Erythroblast (primary cell): ENCODE data around the gene TMEM222.
"Not testable (repeated sequence)": the region's sequence is repeated elsewhere in the genome, so short reads cannot be mapped to it uniquely, and the experiment has no call there.

Experiments
- DNase-seq, 2 experiments: peaks; one replicate each; lab custom pipeline; 2025; lab: John Stamatoyannopoulos, UW
- GATA1 ChIP-seq: IDR thresholded peaks from 2 replicates; pipeline ENCODE4 v1.6.1; 2011; ENCODE audit warnings: low read depth, mild to moderate bottlenecking, control low read depth, low read length, moderate library complexity
- POLR2A ChIP-seq: IDR thresholded peaks from 2 replicates; pipeline ENCODE4 v1.6.1; 2011; ENCODE audit warnings: mild to moderate bottlenecking, low read length

TMEM222 gene, protein sequence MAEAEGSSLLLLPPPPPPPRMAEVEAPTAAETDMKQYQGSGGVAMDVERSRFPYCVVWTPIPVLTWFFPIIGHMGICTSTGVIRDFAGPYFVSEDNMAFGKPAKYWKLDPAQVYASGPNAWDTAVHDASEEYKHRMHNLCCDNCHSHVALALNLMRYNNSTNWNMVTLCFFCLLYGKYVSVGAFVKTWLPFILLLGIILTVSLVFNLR

GRCh38 chr1:27321813-27322568 is at the start of gene TMEM222:
TSS of gene TMEM222 (plus strand) at chr1:27322163. CDS start at chr1:27322198, 35 bp downstream.
- TF ChIP-seq POLR2A: peak; percentile 90
- no peak for TF ChIP-seq GATA1
- DNase-seq: peak; percentile 98

DNA sequence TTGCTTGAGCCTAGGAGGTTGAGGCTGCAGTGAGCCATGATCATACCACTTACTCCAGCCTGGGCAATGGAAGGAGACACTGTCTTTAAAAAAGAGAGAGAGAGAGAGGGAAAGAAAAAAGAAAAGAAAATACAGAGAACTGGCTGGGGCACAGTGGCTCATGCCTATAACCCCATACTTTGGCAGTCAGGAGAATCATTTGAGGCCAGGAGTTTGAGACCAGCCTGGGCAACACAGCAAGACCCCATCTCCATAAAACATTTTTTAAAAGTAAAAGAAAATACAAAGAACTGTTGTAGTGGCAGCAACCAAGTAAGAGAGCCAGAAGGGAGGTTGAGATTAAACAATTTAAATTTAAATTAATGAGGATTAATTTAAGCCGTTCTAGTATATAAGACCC is 47.8 kb upstream of the TMEM222 start:
- no peak for DNase-seq
- TF ChIP-seq GATA1: no peak
- TF ChIP-seq POLR2A: no peak

DNA sequence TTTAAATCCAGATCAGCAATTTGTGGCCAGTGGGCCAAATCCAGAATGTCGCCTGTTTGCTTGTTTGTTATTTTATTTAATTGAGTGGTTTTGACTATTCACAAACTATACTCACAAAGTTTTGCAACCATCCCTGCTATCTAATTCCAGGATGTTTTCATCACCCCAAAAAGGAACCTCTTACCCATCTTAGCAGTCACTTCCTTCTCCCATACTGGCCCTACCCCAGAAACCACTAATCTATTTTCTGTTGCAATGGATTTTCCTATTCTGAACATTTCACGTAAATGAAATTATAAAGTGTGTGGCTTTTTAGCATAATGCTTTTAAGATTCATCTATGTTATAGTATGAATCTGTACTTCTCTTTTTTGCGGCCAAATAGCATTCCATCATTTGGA is 46.3 kb upstream of the TMEM222 start:
- TF ChIP-seq GATA1 (no peak), POLR2A (no peak)
- no peak for DNase-seq

- peak in 1 of 2 experiments; percentile 91 for DNase-seq
- no peak for TF ChIP-seq POLR2A
- TF ChIP-seq GATA1: no peak
Observed at GRCh38 chr1:27284425-27285273, 37.3 kb upstream of the TMEM222 start.

DNA sequence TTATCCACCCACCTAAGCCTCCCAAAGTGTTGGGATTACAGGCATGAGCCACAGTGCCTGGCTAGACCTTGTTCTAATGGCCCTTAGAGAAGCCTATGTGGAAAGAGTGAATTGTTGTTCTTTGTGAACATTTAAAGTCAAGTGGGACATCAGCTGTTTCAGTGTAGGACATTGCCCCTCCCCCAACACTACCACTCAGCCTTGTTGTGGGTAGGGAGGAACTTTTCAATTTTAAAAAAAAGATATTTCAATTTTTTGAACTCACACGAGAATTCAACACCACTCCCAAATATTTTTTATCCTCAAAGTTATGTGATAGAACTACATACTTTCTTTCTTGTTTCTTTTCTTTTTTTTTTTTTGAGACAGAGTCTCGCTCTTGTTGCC is 36.7 kb upstream of the TMEM222 start:
- DNase-seq: no peak

DNA sequence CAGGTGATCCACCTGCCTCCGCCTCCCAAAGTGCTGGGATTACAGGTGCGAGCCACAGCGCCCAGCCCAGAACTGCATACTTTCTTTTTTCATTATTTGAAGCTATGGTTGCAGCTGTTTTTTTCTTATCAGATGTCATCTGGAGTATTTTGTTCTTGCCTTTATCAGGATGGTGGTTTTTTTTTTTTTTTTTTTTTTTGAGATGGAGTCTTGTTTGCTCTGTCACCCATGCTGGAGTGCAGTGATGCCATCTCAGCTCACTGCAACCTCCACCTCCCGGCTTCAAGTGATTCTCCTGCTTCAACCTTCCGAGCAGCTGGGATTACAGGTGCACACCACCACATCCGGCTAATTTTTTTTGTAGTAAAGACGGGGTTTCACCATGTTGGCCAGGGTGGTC is 36.1 kb upstream of the TMEM222 start:
- DNase-seq: not testable (repeated sequence)

More for the DNA sequence above, 36.7 kb upstream of the TMEM222 start:
- TF ChIP-seq POLR2A (no peak), GATA1 (no peak)

DNA sequence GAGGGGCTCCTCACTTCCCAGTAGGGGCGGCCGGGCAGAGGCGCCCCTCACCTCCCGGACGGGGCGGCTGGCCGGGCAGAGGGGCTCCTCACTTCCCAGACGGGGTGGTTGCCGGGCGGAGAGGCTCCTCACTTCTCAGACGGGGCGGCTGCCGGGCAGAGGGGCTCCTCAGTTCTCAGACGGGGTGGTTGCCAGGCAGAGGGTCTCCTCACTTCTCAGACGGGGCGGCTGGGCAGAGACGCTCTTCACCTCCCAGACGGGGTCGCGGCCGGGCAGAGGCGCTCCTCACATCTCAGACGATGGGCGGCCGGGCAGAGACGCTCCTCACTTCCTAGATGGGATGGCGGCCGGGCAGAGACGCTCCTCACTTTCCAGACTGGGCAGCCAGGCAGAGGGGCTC is 32.8 kb upstream of the TMEM222 start:
- DNase-seq: not testable (repeated sequence)

DNA sequence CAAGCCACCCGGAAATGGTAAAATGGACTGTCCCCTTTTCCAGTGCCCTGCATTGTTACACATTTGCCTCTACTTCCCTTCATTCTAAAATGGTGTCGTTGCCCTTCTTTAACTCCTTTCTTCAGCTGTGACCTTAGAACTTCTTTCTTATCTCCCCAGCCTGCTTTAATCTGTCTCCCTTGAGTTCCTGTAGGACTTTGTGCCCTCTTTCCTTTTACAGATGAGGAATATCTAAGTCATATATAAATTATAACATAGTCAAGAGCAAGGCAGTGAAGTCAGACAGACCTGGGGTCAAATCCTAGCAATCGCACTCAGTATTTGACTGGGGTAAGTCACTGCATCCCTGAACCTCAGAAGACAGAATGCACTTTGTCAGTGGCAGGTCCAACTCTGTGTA is 31.4 kb upstream of the TMEM222 start:
- no peak for DNase-seq
- no peak for TF ChIP-seq POLR2A
- TF ChIP-seq GATA1: no peak

DNA sequence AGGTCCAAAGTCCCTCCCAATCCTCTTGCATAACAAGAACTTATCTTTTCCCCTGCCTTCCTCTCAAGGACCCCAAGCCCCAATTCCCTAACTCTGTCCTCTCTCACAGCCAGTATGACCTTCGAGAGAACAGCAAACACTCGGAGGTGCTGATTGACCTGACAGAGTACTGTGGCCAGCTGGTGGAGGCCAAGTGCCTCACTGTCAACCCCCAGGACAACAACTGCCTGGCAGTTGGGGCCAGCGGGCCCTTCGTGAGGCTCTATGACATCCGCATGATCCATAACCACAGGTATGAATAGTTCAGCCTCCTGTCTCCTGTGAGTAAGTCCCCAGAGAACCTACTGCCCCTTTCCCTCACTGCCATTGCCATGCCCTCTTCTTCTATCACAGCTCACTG is 29.9 kb upstream of the TMEM222 start:
- no peak for DNase-seq
- TF ChIP-seq GATA1: no peak
- TF ChIP-seq POLR2A: no peak

GRCh38 chr1:27293915-27294314 is 28.0 kb upstream of the TMEM222 start:
- DNase-seq: no peak
- TF ChIP-seq GATA1: no peak

GRCh38 chr1:27296773-27297291 is 25.1 kb upstream of the TMEM222 start:
- TF ChIP-seq POLR2A (no peak), GATA1 (no peak)
- peak in 1 of 2 experiments; percentile 76 for DNase-seq

DNA sequence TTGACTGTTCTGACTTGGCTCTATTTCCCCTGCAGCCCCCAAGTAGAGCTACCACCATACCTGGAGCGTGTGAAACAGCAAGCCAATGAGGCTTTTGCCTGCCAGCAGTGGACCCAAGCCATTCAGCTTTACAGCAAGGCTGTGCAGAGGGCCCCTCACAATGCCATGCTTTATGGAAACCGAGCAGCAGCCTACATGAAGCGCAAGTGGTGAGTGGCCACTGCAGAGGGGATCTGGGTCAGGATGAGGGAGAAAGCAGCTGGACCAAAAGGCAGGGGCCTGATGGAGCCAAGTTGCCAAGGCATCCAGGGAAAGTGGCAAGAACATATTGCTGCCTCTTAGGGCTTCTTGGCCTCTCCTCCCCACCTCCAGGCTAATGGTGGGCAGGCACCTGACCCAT is 24.1 kb upstream of the TMEM222 start:
- TF ChIP-seq GATA1 (no peak), POLR2A (no peak)
- no peak for DNase-seq

- no peak for TF ChIP-seq GATA1
- DNase-seq: no peak
Observed at GRCh38 chr1:27298632-27299384, 23.2 kb upstream of the TMEM222 start.
